Mucosa of rectum (tissue), 2 donors: ENCODE data around the gene SEMA4G.

Experiments
- H3K27ac ChIP-seq, 2 donors: one replicate each; pipeline ENCODE4 v1.7.0; 2013; ENCODE audit warnings: inconsistent platforms in 2 of 2, low read depth in 2 of 2, low read length in 2 of 2
- H3K27me3 ChIP-seq, 2 donors: one replicate each; pipeline ENCODE4 v1.7.0; 2013; ENCODE audit warnings: low read length in 2 of 2; ENCODE audit not compliant: control insufficient read depth in 2 of 2, insufficient read depth in 2 of 2
- H3K36me3 ChIP-seq, 2 donors: one replicate each; pipeline ENCODE4 v1.7.0; 2013; ENCODE audit warnings: low read length in 2 of 2; ENCODE audit not compliant: control insufficient read depth in 2 of 2, insufficient read depth in 2 of 2
- H3K4me1 ChIP-seq, 2 donors: one replicate each; pipeline ENCODE4 v1.7.0; 2013; ENCODE audit warnings: low read length in 2 of 2, mild to moderate bottlenecking in 1 of 2; ENCODE audit not compliant: control insufficient read depth in 2 of 2, insufficient read depth in 2 of 2
- H3K4me3 ChIP-seq, 2 donors: one replicate each; pipeline ENCODE4 v1.7.0; 2013; ENCODE audit warnings: low read length in 2 of 2
- H3K9ac ChIP-seq, 2 donors: one replicate each; pipeline ENCODE4 v1.7.0; 2013; ENCODE audit warnings: low read length in 2 of 2, low read depth in 1 of 2, mild to moderate bottlenecking in 1 of 2
- H3K9me3 ChIP-seq, 2 donors: one replicate each; pipeline ENCODE4 v1.7.0; 2013; ENCODE audit warnings: low read length in 2 of 2; ENCODE audit not compliant: control insufficient read depth in 2 of 2
- donor health status: healthy.
- donor health status: Normal muscosa, but diverticular disease.

SEMA4G gene

GRCh38 chr10:101014966-101015581 lies 45.8 kb downstream of the SEMA4G start:
- Histone ChIP-seq H3K9ac (no peak overlapping the region), H3K9me3 (no peaks in the 10 kb centered on the region), H3K4me1 (peaks cover 4% of the 10 kb centered on the region in 2 donors), H3K27me3 (peaks cover 0 to 2% of the 10 kb centered on the region in 2 donors), H3K27ac (no peak overlapping the region), H3K36me3 (no peaks in the 10 kb centered on the region), H3K4me3 (no peak overlapping the region)

- Histone ChIP-seq H3K27ac (no peak overlapping the region), H3K36me3 (no peaks in the 10 kb centered on the region), H3K4me3 (no peak overlapping the region), H3K27me3 (peaks cover 0 to 2% of the 10 kb centered on the region in 2 donors), H3K4me1 (peaks cover 4% of the 10 kb centered on the region in 2 donors), H3K9me3 (no peaks in the 10 kb centered on the region), H3K9ac (no peak overlapping the region)
Observed at GRCh38 chr10:101015582-101015973, 46.3 kb downstream of the SEMA4G start.

- no peak overlapping the region for H3K27ac ChIP-seq
- H3K36me3 ChIP-seq = no peaks in the 10 kb centered on the region
- H3K4me3 ChIP-seq = no peak overlapping the region
- peaks cover 0 to 2% of the 10 kb centered on the region in 2 donors for H3K27me3 ChIP-seq
- no peaks in the 10 kb centered on the region for H3K9me3 ChIP-seq
- no peak overlapping the region for H3K9ac ChIP-seq
- H3K4me1 ChIP-seq = peaks cover 4% of the 10 kb centered on the region in 2 donors
Observed at GRCh38 chr10:101016814-101017213, 47.5 kb downstream of the SEMA4G start.

- Histone ChIP-seq H3K27ac (no peak overlapping the region), H3K4me3 (no peak overlapping the region), H3K9ac (peak overlapping the region in 1 of 2 donors; percentile 14), H3K27me3 (peaks cover 0 to 2% of the 10 kb centered on the region in 2 donors), H3K4me1 (peaks cover 2 to 4% of the 10 kb centered on the region in 2 donors), H3K9me3 (no peaks in the 10 kb centered on the region), H3K36me3 (no peaks in the 10 kb centered on the region)
Observed at GRCh38 chr10:101018118-101018599, 48.9 kb downstream of the SEMA4G start.

GRCh38 chr10:101018600-101019439 lies 49.5 kb downstream of the SEMA4G start:
- Histone ChIP-seq H3K9me3 (no peaks in the 10 kb centered on the region), H3K27ac (no peak overlapping the region), H3K4me3 (no peak overlapping the region), H3K27me3 (peaks cover 0 to 2% of the 10 kb centered on the region in 2 donors), H3K36me3 (no peaks in the 10 kb centered on the region), H3K4me1 (peaks cover 0 to 4% of the 10 kb centered on the region in 2 donors), H3K9ac (peak overlapping the region in 1 of 2 donors; percentile 14)
